HG02973 (cell line): Measurements from ENCODE around the gene B3GNT9.
A peak's percentile ranks its signal among the peaks of the same experiment; 100 is the strongest.

Experiments
- ATAC-seq: cut with Tn5 transposase; IDR thresholded peaks from one replicate; pipeline ENCODE4 v1.9.1; 2021; ENCODE audit warnings: moderate library complexity; ENCODE audit not compliant: unreplicated experiment

B3GNT9 gene

GRCh38 chr16:67150833-67151396 is at the start of gene B3GNT9:
B3GNT9 (minus strand) TSS chr16:67150998; CDS start chr16:67150485, 513 bp downstream.
- ATAC-seq: no peak

- ATAC-seq: no peak
Observed at GRCh38 chr16:67200491-67200890, 49.7 kb upstream of the B3GNT9 start.

- ATAC-seq: no peak
Observed at GRCh38 chr16:67199808-67200198, 49.0 kb upstream of the B3GNT9 start.

GRCh38 chr16:67199011-67199807 is 48.4 kb upstream of the B3GNT9 start, which contains the start of gene ELMO3:
ELMO3 (plus strand) TSS chr16:67199131; CDS start chr16:67199327, 196 bp downstream.
- no peak for ATAC-seq

GRCh38 chr16:67198238-67198734 is 47.5 kb upstream of the B3GNT9 start:
- ATAC-seq: no peak

GRCh38 chr16:67197704-67198103 is 46.9 kb upstream of the B3GNT9 start:
- no peak for ATAC-seq

GRCh38 chr16:67196881-67197280 is 46.1 kb upstream of the B3GNT9 start:
- no peak for ATAC-seq

- no peak for ATAC-seq
Observed at GRCh38 chr16:67195676-67196075, 44.9 kb upstream of the B3GNT9 start.

GRCh38 chr16:67194260-67194659 is 43.5 kb upstream of the B3GNT9 start:
- ATAC-seq: no peak

GRCh38 chr16:67193536-67193935 is 42.7 kb upstream of the B3GNT9 start:
- no peak for ATAC-seq

- no peak for ATAC-seq
Observed at GRCh38 chr16:67192781-67193361, 42.1 kb upstream of the B3GNT9 start.

- peak; percentile 87 for ATAC-seq
Observed at GRCh38 chr16:67191995-67192681, 41.3 kb upstream of the B3GNT9 start, which contains the start of gene E2F4. E2F4 (plus strand) TSS chr16:67192155; CDS start chr16:67192228, 73 bp downstream.

GRCh38 chr16:67191411-67191994 is 40.7 kb upstream of the B3GNT9 start:
- ATAC-seq: no peak

- ATAC-seq: no peak
Observed at GRCh38 chr16:67190448-67191399, 39.9 kb upstream of the B3GNT9 start.

GRCh38 chr16:67190041-67190440 is 39.2 kb upstream of the B3GNT9 start, which contains the start of gene EXOC3L1:
EXOC3L1 (minus strand) TSS chr16:67190136; CDS start chr16:67189676, 460 bp downstream.
- ATAC-seq: no peak

- ATAC-seq: no peak
Observed at GRCh38 chr16:67188798-67189197, 38.0 kb upstream of the B3GNT9 start.

- no peak for ATAC-seq
Observed at GRCh38 chr16:67188323-67188722, 37.5 kb upstream of the B3GNT9 start.

- no peak for ATAC-seq
Observed at GRCh38 chr16:67187175-67187890, 36.5 kb upstream of the B3GNT9 start.

GRCh38 chr16:67186550-67186950 is 35.8 kb upstream of the B3GNT9 start:
- ATAC-seq: no peak
